ENCODE measurements around the gene NUMBL.

NUMBL gene

DNA sequence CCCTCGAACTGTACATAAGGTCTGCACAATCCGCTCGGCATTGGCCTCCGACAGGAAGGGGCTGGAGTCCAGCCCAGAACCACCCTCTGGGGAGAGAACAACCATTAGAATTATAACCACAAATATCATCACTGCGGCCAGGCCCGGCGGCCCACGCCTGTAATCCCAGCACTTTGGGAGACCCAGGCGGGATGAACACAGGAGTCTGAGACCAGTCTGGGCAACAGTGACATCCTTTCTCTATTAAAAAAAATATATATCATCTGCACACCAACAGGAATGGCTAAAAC lies 14.9 kb upstream of the NUMBL start:
- TF ChIP-seq, protein P1, sequence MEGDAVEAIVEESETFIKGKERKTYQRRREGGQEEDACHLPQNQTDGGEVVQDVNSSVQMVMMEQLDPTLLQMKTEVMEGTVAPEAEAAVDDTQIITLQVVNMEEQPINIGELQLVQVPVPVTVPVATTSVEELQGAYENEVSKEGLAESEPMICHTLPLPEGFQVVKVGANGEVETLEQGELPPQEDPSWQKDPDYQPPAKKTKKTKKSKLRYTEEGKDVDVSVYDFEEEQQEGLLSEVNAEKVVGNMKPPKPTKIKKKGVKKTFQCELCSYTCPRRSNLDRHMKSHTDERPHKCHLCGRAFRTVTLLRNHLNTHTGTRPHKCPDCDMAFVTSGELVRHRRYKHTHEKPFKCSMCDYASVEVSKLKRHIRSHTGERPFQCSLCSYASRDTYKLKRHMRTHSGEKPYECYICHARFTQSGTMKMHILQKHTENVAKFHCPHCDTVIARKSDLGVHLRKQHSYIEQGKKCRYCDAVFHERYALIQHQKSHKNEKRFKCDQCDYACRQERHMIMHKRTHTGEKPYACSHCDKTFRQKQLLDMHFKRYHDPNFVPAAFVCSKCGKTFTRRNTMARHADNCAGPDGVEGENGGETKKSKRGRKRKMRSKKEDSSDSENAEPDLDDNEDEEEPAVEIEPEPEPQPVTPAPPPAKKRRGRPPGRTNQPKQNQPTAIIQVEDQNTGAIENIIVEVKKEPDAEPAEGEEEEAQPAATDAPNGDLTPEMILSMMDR (IDR thresholded peaks at IDR 0.05; ENCODE audit: extremely low read depth, insufficient read depth, missing control alignments) = no peak
- no peak for DNase-seq (ENCODE audit: low spot score)
- in situ Hi-C loops (cut with MboI; ENCODE audit: low pct_unique_long_range_greater_than_20kb, low sequenced_read_pairs, unreplicated experiment) = no loop called here

DNA sequence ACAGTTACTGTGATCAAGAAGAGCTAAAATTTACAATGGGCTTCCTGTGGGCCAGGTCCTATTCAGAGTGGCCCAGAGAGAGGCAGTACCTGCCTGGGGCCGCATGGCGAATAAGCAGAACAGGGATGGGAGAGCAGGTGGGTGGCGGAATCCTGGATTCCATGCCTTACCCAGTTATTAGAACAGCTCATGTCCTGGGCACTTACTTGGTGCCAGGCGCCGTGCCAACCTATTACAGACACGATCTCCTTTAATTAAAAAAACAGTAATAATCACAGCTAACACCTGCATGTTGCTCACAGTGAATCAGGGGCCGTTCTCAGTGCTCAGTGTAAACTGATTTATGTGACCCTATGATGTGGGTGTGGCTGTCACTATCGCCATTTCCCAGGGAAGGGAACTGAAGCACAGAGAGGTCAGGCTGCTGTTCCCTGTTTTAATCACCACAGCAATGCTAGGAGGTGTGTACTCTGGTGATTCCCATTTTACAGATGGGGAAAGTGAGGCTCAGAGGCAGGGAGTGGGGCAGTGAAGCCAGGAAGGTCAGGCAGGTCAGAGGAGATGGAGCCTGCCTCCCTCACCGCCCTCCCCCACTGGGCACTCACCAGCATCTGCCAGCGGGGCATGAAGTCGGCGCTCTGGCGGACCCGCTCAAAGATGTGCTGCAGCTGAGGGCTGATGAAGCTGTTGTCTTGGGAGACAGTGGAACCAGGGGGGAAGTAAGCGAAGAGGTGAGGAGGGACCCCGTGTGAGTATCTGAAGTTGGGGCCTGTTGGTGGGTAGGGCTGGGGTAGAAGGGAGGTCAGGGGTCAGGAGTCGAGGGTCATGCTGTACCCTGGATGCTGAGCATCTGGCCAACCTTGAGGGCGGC lies 14.3 kb upstream of the NUMBL start:
- TF ChIP-seq, protein P1 (IDR thresholded peaks at IDR 0.05; ENCODE audit: extremely low read depth, insufficient read depth, missing control alignments) = no peak
- no peak for DNase-seq (ENCODE audit: low spot score)
- in situ Hi-C loops (cut with MboI; ENCODE audit: low pct_unique_long_range_greater_than_20kb, low sequenced_read_pairs, unreplicated experiment) = no loop called here

DNA sequence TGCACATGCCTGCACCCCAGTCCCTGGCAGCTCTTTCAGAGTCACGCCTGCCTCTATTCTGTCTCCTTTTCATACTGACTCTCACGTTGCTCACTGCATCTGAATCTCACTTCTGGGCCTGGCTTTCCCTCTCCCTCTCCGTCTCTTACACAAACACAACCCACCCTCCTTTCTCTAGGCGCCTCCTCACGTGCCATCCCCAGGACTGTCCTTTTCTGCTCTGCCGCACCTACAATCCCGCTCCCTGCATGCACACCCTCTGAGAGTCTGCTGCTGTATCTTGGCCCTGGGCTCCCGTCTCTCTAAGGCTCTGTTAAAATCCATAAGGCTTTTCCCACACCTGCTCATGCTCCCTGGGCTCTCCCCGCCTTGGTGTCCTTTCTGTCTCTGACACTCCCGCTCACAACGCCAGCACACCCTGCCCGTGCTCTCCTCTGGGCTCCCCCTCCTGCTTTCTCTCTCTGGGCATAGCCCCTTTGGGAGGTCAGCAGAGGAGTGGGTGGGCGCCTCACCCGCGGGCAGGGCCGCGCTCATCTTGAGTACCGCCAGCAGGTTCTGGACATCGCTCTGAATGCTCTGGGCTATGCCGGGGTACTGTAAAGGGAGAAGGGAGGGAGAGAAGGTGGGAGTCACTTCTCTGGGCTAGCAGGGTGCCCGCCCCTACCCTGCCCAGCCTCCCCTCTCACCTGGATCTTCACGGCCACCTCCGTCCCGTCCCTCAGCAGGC lies 12.7 kb upstream of the NUMBL start:
- DNase-seq (ENCODE audit: low spot score) = no peak
- in situ Hi-C loops (cut with MboI; ENCODE audit: low pct_unique_long_range_greater_than_20kb, low sequenced_read_pairs, unreplicated experiment) = no loop called here

DNA sequence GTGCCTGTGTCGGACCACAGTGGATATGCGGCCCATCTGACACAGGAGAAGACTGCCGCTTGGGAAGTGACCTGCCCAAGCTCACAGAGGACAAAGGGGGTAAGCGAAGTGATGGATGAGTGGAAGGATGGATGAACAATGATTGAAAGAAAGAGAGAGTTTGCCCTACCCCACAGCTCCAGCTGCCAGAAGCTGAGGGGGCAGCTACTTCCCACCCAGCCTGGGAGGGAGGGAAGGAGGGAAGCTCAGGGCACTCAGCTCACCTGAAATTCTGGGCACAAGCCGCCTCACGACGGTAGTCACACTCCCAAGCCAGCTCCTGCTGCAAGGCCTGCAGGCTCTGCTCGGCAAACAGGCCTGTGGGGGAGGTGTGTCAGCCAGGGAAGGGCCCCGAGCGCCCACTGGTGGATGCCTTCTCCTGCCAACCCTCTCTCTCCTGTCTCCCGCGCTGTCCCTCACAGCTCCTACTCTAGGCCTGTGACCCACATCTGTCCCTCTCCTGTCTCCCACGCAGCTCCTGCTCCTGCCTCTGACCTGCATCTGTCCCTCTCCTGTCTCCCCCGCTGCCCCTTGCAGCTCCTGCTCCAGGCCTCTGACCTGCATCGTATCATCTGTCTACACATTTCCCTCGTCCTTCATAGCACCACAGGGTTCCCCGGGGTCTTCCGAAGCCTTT lies 12.0 kb upstream of the NUMBL start:
- in situ Hi-C loops (cut with MboI; ENCODE audit: low pct_unique_long_range_greater_than_20kb, low sequenced_read_pairs, unreplicated experiment) = no loop called here
- DNase-seq (ENCODE audit: low spot score) = no peak
- TF ChIP-seq, protein P1 (IDR thresholded peaks at IDR 0.05; ENCODE audit: extremely low read depth, insufficient read depth, missing control alignments) = no peak

More for the DNA sequence above, 12.7 kb upstream of the NUMBL start:
- TF ChIP-seq, protein P1 (IDR thresholded peaks at IDR 0.05; ENCODE audit: extremely low read depth, insufficient read depth, missing control alignments) = no peak

DNA sequence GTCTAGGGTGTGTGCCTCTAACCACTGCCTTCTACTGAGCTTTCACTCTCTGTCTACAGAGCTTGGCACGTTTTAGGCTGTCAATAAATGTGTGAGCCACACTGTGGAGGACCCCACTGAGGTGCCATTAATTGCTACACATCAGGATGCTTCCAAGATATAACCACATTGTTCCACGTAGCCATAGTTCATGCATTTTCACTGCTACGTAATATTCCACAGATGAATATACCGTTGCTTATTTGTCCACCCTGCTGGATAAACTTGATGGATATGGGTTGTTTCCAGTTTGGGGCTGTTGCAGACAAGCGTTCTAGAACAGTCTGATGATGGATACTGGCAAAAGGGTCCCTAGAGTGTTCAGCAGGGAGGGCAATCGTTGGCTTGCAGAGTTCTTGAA lies 11.3 kb upstream of the NUMBL start:
- in situ Hi-C loops (cut with MboI; ENCODE audit: low pct_unique_long_range_greater_than_20kb, low sequenced_read_pairs, unreplicated experiment) = no loop called here
- no peak for DNase-seq (ENCODE audit: low spot score)
- TF ChIP-seq, protein P1 (IDR thresholded peaks at IDR 0.05; ENCODE audit: extremely low read depth, insufficient read depth, missing control alignments) = no peak

DNA sequence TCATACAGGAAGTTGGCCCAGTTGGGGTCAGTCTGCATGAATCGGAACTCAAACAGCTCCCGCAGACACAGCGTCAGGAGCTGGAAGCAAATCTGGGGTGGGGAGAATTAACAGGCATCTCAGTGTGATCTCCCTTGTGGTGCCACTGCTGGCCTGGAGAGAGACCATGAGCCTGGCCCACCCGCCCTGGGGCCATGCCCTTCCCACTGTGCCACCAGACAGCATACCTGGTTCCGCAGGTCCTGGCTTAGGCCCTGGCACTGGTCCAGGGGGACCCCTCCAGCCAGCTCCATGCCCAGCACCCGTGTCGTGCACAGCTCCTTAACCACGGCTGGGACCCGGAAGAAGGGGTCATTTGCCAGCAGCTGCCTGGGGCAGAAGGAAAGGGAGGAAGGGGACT lies 9.6 kb upstream of the NUMBL start:
- TF ChIP-seq, protein P1 (IDR thresholded peaks at IDR 0.05; ENCODE audit: extremely low read depth, insufficient read depth, missing control alignments) = no peak
- no peak for DNase-seq (ENCODE audit: low spot score)
- in situ Hi-C loops (cut with MboI; ENCODE audit: low pct_unique_long_range_greater_than_20kb, low sequenced_read_pairs, unreplicated experiment) = no loop called here

All from GM13977 (cell line).